Right renal cortex interstitium (tissue), 3 donors: ENCODE data around the gene CARMIL1. TPM values are rescaled to one million over a fixed set of nuclear protein-coding genes. Genes with fewer than 3 reads are reported as not detected.
"Not testable (repeated sequence)": the region's sequence is repeated elsewhere in the genome, so short reads cannot be mapped to it uniquely, and the experiment has no call there.

Experiments
- DNase-seq, 3 donors: peaks; one replicate each; pipeline ENCODE4 v3.0.0-alpha.2; 2013; ENCODE audit warnings: low read depth in 3 of 3, low spot score in 2 of 3
- polyA plus RNA-seq, 3 donors: library from polyadenylated mRNA; unstranded; fragments of 120-200 nt; gene quantifications; one replicate each; pipeline ENCODE4 v1.2.1, GENCODE V29; 2013; ENCODE audit not compliant: insufficient read length in 3 of 3

The CARMIL1 gene
- polyA plus RNA-seq, 3 donors = 106 to 113 (median 109) TPM

DNA sequence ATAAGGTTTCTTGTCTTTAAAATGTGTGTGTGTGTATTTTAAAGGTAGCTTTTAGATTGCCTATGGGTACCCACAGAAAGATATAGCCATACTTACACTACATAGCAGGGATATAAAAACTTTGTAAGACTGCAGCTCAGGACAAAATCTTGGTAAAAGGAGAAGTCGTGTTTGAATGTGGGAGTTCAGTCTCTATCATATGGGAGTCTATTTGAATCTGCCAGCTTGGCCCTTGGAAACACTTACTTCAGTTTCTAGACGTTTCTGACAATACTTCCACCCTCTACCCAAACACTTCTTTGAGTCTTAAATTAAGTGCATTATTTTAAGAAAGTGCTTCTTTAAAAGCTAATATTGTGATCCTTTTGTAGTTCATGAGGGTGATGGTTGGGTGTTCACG is 155.7 kb downstream of the CARMIL1 start:
- DNase-seq = no peak

DNA sequence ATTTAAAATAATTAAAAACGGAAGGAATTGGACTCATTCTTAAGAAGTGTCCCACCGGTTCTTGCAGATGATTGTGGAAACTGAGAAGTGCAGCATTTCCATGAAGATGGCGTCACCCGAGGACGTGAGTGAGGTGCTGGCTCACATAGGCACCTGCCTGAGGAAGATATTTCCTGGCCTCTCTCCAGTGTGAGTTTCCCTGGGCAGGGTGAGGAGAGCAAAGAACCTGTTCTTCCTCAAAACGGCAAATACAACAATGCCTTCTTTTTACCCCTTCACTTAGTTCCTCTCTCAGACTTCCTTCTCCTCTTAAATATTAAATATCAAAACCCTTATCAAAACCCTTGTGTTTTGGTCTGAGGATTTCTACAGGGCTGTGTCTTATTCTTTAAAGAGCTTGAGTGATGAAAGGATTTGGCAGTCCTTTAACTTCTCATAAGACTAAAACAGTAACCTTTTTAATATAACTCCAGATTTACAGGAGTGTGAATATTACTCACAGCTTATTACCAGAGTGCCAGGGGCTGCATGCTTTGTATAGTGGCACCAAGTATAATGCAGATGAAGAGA is 156.3 kb downstream of the CARMIL1 start:
- no peak for DNase-seq

DNA sequence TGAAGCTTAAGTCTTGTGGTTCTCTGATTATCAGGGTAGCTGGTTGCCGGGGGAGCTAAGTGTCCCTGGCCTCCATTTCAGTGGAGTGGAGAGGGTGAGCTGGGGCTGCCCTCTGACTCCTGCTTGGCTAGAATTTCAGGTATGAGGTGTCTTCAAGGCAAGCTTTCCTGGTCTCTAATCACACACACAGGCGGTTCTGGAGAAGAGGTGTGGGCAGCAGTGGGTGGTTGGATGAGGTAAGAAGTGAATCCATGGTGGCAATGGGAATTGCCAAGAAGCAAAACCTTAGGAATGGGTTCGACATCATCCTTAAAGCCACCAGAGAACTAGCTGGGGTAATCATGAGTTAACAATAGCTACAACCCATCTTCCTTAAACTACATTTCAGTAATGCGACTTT is 157.6 kb downstream of the CARMIL1 start:
- no peak for DNase-seq

DNA sequence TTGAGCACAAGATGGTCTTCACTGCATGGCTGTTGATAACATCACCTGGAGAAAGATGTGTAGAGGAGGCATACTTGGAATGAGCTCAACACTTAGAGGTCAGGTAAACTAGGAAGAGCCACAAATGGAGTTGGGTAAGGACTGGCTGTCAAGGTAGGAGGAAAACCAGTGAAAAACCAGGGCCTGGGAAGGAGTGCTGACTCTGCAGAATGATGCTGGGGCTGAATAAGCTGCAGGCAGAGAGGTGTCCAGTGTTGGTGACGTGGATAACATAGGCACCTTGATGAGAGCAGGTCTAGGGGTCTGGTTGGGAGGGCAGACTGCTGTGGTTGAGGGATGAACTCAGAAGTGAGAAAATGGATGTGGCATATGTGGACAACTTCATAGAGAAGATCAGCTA is 160.2 kb downstream of the CARMIL1 start:
- no peak for DNase-seq

DNA sequence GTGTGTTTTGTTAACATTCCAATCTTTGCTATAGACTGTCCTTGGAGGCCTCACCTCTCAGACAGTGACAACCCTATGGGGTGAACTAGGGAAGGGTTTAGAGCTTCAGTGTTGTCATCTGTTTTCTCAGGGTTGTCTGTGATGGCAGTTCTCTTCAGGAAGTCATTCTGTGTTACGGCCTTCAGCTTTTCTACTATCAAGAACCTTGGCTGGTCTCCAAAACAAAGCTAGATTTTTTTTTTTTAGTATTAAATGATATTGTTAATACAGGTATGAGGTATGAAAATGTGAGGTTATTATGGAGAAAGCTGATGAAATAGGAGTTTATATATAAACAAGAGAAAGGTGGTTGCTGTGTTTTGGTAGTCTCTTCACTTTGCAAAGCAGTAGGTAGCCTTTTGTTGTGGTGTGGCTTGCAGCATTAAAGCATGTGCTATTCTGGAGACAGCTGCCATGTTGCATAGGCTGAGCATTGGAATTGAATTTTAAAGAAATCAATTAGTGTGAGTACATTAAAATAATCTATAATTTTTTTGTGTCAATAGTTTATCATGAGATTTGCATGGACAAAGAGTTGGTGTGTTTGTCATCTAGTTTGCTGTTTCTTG is 162.6 kb downstream of the CARMIL1 start:
- DNase-seq = no peak

DNA sequence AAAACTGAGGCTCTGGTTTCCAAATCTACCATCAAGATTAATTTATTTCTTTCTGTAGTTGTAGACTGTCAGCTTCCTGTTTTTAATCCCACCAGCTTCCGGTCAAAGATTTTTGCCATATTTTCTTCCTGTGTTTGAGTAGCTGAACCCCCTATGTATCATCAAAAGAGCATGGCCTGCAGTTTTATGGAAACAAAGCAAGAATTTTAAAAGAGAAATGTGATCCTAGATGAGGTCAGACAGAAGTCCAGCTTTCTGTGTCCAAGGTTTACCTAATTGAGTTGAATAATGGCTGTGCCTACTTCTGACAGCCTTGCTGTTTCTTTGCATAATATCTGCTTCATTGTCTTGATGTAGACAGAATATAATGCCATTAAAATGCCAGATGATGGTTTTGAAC is 163.7 kb downstream of the CARMIL1 start:
- no peak for DNase-seq

DNA sequence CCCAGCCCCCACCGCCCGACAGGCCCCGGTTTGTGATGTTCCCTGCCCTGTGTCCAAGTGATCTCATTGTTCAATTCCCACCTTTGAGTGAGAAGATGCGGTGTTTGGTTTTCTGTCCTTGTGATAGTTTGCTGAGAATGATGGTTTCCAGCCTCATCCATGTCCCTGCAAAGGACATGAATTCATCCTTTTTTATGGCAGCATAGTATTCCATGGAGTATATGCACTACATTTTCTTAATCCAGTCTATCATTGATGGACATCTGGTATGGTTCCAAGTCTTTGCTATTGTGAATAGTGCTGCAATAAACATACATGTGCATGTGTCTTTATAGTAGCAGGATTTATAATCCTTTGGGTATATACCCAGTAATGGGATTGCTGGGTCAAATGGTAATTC is 165.3 kb downstream of the CARMIL1 start:
- not testable (repeated sequence) for DNase-seq

DNA sequence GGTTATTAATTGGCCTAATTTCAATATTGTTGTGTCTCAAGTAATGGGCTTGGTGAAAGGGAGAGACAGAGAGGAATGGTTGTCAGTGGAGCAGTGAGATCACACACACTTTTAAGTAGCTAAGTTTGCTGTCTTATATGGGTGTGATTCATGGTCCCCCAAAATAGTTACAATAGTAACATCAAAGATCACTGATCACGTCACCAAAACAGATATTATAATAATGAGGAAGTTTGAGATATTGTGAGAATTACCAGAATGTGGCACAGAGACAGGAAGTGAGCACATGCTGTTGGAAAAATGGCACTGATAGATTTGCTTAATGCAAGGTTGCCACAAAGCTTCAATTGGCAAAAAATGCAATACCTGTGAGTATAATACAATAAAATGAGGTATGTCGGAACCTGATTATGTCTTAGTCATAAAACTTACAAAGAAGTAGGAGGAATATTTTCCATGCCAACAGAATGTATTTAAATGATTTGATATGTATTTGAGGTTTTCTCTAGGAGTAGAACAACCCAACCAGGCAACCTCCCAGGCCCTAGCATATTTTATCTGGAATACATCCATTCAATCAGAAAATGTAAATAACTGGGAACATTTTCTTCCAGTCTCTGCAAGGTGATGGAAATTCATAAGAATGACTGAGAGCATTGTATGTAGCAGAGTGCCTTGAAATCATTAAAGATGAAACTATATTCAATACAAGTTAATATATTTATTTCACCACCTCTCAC is 167.8 kb downstream of the CARMIL1 start:
- DNase-seq = no peak

DNA sequence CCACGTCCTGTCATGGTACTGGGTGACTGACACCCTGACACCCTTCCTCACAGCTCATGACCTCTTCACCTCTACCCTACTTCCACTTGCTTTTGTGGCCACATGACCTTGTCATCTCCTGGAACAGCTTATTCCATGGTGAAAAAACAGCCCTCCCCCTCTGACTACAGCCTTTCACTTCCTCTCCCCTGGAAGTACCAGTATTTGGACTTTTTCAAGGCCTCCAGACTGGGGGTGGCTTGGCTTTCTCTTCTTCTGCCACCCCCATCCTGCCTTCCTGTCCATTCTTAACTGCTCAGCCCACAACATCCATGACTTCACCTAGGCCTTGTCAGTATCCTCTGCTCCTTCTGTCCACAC is 168.4 kb downstream of the CARMIL1 start:
- DNase-seq = no peak

DNA sequence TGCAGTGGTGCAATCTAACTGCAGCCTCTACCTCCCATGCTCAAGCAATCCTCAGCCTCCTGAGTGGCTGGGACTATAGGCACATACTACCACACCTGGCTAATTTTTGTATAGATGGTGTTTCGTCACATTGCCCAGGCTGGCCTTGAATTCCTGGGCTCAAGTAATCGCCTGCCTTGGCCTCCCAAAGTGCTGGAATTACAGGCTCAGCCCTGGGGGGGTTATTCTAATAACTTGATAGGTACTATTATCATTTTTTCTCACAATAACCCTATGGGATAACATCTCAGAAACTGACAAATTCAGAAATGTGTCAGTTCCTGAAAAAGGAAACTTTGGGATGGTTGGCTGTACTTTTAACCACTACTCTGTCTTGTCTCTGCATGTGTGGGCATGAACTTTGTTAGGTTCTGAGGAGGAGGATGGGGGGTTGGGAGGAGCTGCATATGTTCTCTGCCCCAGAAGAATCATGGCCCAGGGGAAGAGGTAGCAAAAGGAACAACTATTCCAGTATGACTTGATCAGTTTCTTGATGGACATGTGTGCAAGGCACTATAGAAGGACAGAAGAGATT is 169.9 kb downstream of the CARMIL1 start:
- no peak for DNase-seq

DNA sequence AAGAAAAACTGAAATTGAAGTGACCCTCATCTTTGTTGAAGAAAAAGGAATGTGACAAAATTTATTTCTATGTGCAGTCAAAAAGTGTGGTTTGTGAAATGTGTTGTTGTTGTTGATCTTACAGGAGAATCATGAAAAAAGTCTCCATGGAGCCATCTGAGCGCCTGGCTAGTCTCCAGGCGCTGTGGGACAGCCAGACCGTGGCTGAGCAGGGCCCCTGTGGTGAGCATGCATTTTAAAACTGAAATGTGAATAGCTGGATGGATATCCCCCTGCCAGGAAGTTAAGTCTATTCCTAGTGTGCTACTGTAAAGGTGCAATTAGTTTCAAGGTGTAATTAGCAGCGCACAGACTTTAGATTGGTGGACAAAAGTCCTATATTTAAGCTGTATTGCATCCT is 170.6 kb downstream of the CARMIL1 start:
- DNase-seq = no peak

DNA sequence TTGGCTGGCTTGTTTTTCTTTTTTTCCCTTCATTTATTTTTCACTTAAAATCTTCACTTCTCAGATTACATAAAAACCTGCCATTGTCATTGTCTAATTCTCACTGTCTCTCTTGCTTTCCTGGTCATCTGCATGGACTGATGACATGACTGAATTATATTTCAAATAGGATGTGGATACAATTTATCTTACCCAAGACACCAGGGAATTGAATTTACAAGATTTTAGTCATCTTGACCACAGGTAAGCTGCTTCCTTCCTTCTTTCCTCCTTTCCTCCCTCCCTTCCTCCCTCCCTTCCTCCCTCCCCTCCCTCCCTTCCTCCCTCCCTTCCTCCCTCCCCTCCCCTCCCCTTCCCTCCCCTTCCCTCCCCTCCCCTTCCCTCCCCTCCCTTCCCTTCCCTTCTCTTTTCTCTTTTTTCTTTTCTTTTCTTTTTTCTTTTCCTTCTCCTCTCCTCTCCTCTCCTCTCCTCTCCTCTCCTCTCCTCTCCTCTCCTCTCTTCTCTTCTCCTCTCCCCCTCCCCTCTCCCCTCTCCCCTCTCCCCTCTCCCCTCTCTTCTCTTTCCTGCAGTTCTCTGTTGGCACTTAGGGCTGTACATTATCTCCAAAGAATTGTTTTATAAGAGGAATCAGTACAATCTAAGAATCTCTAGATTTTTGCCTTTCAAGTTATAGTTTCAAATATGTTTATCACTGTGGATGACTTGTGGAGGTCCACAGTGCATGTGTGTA is 171.5 kb downstream of the CARMIL1 start:
- no peak for DNase-seq

DNA sequence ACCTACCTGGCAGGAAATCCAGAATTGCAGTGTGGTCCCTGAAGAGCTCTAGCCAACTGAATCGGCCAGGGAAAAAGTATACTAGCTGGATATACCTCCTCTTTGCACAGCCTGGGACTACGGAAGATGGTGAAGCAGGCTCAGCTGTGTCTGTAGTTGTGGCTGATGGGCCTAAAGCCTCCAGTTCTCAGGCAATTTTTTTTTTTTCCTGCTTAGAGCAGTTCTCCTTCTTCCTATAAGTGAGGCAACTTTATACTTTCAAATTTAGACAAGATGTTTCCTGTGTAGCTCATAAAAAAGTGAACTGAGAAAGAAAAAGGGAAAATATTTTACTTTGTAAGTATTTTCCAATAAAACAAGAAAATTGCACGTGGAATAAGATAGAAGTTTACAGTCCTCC is 172.9 kb downstream of the CARMIL1 start:
- no peak for DNase-seq

DNA sequence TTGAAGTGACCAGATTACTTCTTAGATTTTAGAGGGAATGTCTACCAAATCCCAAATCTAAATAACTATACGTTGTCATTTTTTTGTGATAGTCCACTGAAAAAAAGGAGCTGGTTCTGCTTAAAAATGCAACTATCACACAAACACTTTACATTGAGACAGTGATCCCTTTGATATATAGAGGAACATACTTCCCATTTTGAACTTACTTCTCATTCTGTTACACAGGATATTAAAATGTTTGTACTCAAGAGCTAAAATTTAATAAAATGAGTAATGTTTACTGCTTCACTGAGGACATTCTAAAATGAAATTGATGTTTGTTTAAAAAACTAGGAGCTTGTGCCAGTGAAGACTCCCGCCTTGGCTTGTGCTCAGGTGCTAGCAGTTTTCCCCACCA is 174.1 kb downstream of the CARMIL1 start:
- DNase-seq = no peak

DNA sequence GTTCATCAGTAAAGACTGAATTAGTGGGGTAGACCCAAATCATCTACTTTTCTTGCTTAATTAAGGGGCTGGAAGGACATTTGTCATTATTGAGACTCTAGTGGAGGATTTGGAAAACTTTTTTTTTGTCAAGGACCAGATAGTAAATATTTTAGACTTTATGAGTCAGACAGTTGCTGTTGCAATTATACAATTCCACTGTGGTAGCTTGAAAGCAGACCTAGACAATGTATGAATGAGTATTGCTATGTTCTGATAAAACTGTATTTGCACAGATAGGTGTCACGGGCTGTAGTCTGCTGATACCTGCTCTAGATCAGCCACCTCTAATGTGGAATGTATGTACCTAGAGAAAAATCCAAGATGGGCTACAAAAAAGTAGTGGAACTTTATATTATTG is 175.0 kb downstream of the CARMIL1 start:
- no peak for DNase-seq

DNA sequence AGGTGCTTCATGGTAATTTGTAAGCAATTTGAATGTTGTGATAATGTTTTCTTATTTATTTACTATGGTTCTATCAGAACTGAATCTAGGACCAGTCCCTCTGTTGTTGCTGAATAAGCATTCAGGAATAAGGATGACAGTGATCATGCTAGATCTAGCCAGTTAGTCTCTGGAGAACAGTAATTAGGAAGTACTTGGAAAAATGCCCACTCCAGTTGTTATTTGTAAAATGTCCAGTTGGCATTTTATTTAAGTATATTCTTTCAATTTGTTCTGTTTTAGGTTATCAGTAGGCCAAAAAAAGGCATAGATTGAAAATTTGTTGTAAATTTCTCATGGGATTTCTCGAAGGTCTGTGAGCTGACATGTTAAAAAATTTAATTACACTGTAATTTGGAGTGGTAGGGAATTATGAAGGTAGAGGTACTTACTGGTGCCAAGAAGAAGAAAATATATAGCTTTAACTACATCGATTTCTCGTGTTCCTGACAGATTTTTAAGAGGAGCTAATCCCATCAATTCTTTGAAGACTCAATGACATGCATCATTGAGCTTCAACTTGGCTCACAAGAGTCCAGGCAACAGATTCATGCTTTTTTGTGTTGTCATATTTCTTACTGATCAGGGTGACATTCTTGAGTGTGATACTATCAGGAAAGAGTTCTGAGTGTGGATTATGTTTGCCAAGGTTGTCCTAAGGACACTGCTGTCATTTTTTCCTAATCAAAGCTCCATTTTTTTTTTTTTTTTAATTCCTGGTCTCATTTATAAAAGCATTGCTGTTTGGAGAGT is 177.3 kb downstream of the CARMIL1 start:
- DNase-seq = no peak

DNA sequence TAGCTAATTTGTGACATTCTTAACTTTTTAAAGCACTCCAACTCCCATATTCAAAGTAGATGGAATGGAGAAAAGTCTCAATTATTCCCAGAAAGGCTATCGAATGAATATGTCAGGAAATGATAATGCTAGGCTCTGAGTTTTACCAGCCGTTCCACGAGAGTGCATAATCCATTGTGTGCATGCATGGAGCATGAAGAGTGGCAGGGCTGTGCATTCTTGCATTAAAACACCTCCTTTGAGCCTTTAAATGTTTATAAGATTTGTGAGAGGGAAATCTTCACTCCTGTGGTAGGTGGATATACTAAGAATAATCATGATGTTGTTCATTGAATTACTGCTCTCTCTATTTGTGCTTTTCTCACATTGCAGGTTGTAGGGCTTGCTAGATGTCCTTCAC is 178.3 kb downstream of the CARMIL1 start:
- DNase-seq = no peak

DNA sequence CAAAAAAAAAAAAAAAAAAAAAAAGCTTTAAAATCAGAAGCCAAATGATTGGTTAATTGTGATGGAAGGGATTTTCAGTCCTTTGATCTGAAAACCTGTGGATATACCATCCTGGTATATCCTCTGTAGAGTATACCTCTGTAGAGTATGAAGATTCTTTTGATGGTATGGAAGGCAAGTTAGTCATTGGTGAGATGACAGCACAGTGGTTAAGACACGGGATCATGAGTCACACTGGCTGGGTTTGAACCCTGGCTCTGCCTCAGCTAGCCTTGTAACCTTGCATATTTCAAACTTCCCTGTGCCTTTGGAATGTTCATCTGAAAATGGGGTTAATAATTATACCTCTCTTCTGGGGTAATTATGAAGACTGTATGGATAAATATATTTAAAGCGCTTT is 179.3 kb downstream of the CARMIL1 start:
- no peak for DNase-seq

DNA sequence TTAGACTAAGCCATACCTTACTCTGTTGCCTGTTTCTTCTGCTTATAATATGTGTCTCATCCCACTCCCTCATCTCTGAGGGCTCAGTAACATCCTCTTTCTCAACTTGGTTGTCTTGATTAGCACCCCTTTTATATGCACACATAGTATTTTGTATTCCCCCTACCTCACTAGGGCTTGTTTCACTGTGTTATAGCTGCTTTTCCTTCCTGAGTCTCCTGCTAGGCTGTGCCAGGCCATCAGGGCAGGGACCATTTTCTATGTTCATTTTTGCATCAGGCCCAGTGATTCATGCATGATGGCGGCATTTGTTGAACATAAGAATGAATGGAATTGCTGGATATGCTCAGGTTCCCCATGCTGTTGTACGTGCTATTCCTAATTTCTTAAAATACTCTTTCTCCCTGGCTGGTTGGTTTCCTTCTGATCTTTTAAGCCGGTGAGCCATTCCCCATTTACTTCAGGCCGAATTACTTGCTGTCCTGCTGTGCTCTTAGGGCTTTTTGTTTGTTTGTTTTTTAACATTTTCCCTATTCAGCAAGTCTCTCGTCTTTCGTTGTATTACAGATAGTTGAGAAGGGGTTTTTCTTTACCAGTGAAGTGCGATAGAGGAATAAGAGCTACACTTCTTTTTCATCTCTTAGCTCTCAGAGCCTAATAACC is 183.2 kb downstream of the CARMIL1 start:
- no peak for DNase-seq

DNA sequence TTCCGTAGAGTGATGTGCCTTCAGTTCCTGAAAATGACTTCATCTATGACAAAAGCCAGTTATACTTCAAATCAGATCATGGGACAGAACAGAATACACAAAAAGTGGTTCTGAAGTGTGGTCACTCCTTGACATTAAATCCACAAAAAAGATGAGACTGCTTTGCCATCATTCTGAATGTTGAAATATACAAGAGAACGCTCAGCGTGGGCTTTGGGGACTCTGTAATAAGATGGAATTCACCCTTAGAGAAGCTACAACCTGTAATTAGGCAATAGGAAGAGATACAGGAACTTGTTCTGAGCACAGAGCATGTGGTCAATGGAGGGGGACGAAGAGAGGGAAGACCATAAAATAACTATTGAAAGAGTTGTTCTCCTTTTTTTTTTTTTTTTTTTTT is 184.3 kb downstream of the CARMIL1 start:
- no peak for DNase-seq
